ENCODE results near the gene CYP8B1.

The CYP8B1 gene

DNA sequence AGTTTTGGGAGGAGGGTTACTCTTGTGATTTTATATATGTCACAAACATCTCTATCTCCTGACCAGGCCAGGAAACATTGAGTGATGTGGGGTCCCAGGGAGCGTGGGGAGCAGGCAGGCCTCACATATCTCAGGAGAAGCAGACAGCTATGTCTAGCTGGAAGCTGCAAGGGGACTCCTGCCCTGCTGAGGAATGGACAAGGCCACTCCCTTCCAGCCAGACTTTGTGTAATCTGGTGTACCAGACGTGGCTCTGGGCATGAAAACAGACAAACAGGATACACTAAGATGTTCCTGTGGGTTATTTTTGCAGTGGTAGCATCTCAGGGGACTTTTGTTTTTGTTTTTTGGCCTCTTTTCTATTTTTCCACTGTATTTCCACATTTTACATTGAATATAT is 23.2 kb downstream of the CYP8B1 start:
- no peak for DNase-seq (ENCODE audit: low spot score)

DNA sequence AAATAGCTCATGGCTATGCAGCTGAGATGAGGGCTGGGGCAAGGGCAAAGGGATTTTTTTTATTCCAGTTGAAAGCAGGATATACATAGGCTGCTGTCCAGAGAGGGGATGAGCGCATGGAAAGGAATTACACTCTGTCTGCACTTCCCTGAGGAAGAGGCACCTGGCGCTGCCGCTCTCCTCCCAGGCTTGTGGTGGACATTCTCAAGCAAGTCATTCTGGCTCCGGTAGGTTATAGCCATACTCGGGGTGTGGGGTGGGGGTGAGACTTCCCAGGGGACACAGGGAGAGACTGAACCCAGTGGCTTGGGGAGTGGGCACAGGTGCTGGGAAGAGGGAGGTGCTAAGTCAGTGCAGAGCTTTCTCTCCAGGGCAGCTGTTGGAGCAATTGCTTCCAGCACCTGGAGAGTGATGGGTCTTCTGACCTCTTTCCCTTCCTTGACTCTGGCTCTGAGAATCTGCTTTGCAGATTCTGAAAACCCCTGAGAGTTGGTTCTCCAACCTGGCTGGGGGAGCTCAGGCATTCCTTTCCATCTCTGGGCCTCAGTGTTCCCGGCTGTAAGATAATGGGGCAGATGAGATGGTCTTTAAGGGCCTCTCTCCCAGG is 24.3 kb downstream of the CYP8B1 start:
- no peak for DNase-seq (ENCODE audit: low spot score)

DNA sequence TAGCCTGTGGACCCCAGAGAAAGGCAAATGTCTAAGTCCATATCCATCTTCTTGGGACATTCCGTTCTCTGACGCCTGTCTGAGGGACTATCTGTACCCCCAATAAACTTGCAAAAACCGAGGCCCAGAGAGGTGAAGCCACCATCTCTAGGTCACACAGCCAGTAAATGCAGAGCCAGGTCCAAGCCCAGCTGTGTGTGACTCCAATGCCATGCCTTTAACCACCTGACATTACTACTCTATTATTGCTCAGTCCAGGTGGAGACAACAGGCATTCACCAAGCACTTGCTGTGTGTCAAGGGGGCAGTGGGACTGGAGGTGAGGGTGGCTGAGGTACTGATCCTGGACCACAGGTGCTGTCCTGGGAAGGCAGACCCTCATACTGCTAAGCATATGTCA is 25.4 kb downstream of the CYP8B1 start:
- DNase-seq (ENCODE audit: low spot score), result no peak

DNA sequence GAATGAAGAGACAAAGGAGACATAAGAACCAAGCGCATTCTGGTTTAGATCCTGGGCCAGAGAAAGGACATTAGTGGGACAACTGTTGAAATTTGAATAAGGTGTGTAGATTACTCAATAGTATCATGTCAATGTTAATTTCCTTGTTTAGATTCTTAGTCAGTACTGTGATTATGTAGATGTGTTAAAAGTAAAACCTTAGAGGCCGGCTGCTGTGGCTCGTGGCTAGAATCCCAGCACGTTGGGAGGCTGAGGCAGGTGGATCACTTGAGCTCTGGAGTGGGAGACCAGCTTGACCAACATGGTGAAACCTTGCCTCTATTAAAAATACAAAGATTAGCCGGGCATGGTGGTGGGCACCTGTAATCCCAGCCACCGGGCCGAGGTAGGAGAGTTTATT is 26.7 kb downstream of the CYP8B1 start:
- no peak for DNase-seq (ENCODE audit: low spot score)

DNA sequence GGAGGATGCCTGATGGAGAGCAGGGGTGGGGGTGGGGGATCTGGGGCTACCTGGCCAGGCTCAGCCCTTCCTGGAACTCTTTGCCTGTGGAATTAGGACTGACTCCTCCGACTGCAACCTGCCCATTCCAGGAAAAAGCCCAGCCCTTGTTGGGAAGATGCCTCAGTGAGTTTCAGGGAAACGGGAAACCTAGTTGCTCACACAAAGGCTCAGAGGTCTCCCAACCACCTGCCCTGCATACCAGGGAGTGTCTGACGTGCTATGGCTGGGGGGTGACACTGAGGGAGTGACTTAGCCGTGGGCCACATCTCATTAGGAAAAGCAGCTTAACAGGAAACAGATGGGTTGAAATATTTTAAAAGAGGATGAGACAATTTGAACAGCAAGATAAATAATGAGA is 27.9 kb downstream of the CYP8B1 start:
- DNase-seq (ENCODE audit: low spot score), result peak; percentile 28

DNA sequence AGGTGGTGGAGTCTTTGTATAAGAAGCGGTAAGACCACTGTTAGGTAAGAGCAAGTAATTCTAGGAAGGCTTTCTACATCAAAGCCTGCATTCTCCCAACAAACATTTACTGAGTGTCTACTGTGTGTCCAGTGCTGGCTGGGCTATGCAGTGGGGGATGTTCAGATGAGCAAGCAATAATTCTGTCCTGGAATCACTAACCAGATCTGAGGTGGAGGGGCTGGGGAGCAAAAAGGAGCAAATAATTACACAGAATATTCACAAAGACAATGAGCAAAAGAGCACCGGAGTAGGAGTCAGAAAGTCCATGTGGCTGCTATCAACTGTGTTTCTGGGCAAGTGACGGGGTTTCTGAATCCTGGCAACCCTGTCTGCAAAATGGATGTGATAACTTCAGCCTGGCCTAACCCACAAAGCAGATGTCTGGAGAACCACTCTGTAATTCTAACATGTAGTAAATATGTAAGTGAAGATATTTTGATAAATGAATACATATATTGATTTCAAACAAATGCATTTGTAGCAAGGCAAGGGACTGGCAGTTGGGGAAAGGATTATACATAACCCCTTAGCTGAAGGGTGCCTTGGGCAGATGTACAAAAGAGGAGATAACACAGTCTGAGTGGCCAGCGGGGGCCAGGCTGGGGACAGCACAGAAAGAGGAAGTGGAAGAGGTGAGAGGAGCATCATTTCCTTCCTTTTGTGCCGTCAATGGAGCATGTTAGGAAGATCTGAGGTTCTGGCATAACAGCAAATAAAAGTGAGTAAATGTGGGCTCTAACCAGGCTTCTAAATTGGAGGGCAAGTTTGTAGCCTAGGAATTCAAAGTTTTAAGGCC is 28.8 kb downstream of the CYP8B1 start:
- DNase-seq (ENCODE audit: low spot score), result peak; percentile 54

DNA sequence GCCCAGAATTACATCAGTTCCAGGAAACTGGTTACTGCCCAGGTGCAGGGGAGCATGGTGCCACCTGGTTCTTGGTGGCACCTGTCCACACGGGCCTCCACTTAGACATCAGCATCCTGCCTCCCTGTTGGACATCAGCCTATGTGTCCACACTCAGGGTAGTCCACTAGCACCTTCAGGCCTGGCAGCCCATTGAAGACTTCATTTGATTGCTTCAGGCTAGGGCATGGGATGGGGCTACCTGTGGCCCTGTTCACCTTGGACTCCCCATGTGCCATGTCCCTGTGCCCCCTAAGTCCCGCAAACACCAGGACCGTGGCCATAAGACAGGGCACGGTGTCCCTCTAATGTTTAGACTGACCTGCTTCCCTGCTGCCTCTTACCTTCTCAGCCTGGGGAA is 30.9 kb downstream of the CYP8B1 start:
- no peak for DNase-seq (ENCODE audit: low spot score)

DNA sequence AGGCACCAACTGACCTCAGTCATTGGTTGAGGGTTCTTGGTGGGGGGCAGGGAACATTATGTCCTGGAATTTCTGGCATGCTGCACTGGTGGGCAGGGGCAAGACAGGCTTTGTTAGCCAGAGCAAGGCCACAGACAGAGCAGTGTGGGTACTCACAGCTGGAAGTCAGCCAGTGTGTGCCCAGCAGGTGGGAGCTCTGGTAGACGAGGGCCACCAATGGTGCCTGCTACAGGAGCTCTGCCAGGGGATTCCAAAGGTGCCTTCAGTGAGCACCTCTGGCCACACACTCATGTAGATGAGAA is 31.3 kb downstream of the CYP8B1 start:
- no peak for DNase-seq (ENCODE audit: low spot score)

DNA sequence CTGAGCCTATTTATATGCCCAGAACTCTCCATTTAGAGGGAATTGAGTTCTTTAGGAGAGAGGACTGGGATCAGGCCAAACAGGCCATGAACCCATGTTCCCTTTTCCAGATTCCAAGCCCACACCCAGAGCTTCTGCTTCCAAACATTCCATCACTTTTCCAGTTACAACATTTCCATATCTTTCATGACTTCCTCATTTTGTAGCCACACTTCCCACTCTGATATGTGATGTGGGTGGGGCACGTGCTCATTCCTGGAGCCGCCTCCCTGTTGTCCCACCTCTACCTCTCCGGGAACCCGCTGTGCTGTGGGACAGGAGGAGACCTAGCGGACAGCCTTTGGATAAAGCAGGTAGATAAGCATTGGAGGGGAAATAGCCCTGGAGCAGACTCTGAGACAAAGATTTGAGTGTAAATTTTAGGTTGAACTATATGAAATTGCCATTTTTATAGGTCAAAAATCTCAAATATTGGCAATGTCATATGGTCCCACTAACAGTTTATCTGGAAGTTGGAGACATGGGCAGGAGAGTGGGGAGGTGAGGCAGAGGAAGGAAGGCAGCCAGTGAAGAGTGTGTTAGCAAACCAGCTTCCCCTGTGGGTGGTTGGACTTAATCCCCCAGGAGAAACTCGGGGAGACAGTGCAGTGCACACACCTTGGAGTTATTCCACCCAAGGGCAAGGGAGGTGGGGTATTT is 31.8 kb downstream of the CYP8B1 start:
- DNase-seq (ENCODE audit: low spot score), result no peak

DNA sequence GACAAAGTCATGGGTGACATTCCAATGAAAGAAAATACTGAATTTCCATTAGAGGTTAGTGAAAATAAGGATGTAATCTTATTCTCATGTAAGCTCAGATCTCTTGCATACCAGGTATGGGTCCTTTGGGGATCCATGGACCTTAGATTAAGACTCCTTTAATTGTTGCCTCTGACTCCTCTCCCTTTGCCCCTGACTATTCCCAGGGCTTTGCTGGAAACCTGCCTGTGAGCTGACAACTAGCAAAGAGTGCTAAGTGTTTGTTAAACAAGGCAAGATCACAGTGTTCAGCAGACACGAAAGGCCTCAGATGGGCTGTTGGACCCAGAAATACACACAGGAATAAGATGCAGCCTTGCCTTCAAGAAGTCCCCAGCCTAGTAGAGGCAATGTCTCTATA is 34.3 kb downstream of the CYP8B1 start:
- no peak for DNase-seq (ENCODE audit: low spot score)

DNA sequence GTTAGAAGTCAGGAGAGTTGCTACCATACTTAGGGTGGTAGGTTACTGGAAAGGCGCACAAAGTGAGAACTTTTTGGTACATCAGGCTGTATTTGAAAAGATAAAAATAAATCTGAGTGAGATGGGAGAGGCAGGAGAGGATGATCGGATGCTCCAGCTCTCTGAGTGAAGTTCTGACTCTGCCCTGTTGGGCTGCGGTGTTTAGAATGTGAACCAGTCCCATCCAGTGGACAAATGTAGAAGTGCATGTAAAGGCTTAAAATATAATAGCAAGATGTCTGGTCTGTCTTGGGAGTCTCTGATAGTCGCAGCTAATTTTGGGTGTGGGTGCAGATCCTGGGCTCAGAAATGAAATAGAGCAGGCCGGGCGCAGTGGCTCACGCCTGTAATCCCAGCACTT is 36.1 kb downstream of the CYP8B1 start:
- DNase-seq (ENCODE audit: low spot score), result peak; percentile 62

DNA sequence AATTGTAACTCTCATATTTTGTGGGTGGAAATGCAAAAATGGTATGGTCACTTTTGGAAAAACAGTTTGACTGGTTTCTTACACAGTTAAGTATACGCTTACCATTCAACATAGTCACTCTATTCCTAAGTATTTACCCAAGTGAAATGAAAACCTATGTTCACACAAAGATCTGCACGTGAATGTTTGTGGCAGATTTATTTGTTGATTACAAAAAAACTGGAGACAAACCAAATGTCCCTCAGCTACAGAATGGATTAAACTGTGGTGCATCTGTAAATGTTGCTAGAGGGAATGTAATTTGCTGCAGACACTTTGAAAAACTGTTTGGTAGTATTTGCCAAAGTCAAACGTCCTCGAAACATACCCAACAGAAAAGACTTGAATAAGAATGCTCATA is 37.1 kb downstream of the CYP8B1 start:
- no peak for DNase-seq (ENCODE audit: low spot score)

DNA sequence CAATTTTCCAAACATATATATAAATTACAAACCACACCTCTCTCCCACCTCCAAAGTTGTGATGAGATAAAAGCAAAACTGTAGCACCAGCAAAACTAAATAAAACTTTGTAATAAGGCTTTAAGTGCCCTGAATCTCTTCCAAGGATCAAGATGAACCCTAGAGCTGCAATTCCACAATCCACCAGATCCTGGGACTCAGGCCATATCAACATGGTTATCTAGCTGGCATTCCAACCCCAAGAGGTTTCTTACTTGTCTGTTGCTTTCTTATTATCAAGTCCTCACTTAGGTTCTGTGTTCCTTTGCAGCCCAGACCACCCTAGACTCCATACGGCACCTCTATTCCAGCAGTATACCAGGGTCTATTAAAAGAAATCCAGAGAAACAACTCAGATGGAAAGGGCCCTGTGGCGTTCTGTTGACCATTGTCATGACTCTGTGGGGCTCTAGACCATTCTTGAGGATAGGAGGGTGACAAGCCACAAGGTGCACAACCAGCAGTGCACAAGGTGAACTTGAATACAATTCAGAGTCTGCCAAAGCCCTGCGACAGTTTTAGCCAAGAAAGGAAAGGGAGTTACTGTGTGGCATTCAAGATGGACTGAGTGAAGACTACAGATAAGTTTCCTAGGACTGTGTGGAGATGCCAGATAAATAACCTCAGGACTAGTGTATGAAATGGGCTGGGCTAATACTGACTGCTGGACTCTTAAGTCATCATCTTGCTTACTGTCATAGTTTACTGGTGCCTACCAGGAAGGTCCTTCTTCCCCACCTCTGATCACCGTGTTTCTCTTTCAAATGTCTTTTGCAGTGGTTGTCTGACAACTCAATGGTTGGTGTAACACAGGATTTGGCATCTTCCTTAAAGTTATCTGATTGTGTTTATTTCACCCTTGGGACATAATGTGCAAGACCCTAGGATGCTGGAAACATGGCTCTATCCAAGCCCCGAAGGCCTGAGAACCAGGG is 39.2 kb downstream of the CYP8B1 start:
- no peak for DNase-seq (ENCODE audit: low spot score)

DNA sequence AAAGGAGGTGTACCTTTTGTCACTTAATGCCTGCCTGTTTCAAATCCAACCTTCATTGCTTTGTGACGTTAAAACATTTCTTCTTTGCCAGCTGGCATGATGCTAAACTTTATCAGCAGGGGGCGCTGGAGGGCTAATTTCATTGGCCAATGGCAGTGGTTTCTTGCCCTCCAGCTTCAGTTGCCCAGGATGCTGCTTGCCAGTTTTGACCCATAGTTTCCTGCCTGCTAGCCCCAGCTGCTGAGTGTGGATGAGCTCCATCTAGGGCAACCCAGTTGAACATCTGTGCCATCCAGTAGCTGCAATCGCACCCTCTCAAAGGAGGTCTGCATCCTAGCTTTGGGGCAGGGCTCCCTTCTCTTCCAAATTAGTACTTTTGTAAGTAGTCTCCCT is 44.4 kb downstream of the CYP8B1 start:
- peak; percentile 72 for DNase-seq (ENCODE audit: low spot score)

DNA sequence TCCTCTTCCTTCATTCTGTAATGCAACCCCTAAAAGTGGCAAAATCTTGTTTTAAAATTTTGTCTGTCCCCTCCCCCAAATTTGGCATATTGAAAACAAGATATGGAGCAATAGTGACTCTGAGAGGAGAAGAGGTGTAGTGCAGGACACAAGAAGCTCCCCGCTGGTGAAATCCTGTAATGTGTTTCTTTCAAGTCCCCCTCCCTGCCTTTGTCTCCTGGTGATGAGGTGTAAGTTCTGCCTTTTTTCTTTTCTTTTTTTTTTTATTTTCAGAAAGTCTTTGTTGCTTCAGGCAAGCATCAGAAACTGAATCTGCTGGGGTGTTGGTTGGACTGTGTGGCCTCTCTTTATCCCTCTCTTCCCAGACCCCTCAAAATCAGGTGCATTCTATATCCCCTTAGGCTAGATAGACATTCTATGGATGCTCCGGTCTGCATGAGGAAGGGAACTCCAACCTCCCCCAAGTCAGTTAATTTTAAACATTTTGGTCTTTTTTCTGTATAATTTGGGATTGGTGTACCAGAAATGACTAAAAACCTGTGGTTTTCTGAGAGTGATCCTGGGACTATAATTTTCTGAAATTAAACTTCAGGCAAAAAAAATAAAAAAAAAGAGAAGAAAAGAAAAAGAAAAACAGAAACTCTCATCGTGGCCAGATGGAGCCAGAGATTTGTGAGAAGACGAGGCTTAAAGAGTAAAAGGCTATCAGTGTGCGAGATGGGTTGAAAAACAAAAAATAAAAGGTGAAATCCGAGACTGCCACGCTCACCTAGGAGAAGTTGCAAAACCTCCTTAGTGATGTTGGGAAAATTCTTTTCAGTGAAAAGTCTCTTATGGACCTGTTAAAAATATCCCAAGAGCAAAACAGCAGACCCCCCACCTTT is 45.0 kb downstream of the CYP8B1 start:
- no peak for DNase-seq (ENCODE audit: low spot score)

DNA sequence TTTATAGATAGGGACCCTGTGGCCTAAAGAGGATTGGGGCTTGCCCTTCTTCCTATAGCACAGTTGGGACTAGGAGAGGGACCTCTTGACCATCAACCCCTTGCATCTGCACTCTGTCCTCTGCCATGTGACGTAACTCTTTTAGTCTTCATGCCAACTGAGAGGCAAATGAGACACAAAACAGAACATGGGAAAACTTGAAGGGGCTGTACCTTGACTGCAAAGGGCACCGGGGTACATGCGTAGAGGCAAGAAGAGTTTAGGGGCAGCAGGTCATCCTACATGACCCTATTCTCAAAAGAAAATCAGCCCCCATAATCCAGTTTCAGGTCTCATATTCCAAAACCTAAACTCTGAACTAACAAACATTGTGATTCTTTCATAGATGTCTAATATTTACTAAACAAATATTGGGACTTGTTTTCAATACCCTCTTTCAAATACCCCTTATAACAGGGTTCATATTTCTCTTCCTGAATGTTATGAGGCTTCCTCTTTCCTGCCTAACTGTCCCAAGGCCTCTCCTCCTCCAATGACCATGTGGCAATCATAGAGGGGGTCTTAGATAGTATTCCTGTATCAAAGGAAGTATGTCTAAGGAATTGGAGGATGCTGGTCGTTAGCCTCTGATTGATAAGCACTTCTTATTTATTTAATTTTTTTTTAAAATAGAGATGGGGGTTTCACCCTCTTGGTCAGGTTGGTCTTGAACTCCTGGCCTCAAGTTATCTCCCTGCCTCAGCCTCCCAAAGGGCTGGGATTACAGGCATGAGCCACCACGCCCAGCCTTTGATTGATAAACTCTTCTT is 45.8 kb downstream of the CYP8B1 start:
- no peak for DNase-seq (ENCODE audit: low spot score)

DNA sequence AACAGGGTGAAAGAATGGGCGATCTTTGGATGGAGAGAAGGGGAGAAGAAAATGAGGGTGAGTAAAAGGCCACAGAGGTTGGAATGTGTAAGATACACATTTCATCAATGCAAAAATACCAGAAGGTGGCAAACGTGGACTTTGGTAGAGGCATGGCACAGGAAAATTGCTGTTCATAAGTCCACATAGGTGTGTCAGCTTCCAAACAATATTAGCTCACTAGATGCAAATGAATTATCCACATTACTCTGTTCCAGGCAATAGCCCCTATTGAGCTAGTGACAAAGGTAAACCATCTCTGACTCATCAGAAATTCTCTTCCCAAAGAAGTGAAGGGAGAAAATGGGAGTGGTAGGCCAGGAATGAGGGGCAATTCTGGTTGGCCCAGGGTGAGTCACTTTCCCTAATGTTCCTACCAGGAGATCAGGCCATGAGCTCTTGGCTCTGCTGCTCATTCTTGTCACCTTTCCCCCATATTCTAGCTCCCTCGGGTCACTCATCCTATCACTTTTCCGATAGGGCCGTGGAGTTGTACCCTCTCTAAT is 46.5 kb downstream of the CYP8B1 start:
- no peak for DNase-seq (ENCODE audit: low spot score)

DNA sequence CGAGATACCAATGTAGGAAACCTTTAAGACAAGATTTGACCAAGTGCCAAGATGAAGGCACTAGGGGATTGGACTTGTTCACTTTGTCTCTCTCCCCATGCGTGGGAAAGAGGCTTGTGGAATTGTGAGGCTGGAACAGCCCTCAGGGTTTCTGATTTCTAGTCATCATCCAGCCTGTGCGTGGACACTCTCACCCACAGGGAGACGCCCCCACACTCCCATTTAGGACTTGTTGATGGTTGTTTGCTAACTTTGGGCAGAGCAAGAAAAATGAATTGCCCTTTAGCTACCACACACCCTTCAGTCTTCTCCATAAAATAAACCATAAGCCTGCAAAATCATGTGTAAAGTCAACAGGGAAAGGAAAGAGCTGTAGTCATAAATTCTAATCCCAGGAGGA is 48.0 kb downstream of the CYP8B1 start:
- DNase-seq (ENCODE audit: low spot score), result no peak

DNA sequence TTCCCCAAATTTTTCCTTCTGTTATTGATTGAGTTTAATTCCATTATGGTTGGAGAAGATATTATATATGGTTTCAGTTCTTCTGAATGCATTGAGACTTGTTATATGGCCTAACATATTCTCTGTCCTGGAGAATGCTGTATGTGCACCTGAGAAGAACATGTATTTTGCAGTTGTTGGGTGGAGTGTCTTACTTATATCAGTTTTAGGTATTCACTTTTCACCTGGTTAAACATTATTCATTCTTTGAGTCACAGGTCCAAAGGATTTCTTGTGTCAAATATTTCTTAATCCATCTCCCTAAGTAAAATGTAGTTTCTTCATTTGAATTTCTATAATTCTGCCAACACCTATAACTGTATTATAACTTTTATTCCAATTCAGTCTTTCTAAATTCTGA is 48.7 kb downstream of the CYP8B1 start:
- DNase-seq (ENCODE audit: low spot score), result no peak

DNA sequence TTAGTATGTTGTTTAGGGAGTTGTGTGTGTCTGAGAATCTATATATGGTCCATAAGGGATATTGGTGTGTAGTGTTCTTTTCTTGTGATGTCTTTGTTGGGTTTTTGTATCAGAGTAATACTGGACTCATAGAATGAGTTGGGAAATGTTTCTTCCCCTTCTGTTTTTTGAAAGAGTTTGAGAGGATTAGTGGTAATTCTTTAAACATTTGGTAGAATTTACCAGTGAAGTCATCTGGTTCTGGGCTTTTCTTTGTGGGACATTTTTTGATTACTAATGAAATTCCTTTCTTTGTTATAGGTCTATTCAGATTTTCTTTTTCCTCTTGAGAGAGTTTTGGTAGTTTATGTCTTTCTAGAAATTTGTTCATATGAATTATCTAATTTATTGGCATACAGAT is 49.5 kb downstream of the CYP8B1 start:
- DNase-seq (ENCODE audit: low spot score), result no peak
